ENCODE results near the gene TNK2. TPM values are rescaled to one million over a fixed set of nuclear protein-coding genes. Genes with fewer than 3 reads are reported as not detected.

The TNK2 gene
- polyA plus RNA-seq, 1 donor (not counting 4 experiments of a cell fraction or from before 2014, with no cell fraction given) = 15.8 TPM

DNA sequence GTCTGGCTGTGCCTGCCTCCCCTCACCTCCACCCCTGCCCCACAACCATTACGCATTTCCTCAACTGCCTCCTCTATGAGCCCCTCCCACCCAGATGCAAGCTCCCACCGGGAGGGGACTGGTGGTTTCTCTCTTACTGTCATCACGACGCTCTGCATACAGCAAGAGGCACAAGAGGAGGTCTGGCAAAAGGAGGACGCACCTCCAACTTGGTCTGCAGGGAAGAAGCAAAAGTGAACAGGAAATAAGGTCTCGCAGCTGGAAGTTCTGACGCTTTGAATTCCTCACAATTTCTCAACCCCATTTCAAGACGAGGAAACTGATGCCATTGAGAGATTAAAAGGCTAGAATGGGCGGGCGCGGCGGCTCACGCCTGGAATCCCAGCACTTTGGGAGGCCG, 54.4 kb downstream of the TNK2 start:
- H3K27ac ChIP-seq (ENCODE audit: control insufficient read depth, insufficient read depth, low read length) = no peak overlapping the region
- H3K27me3 ChIP-seq (ENCODE audit: control insufficient read depth, extremely low read depth, insufficient read depth, low read length) = no peaks in the 10 kb centered on the region
- no peak overlapping the region for H3K4me3 ChIP-seq (ENCODE audit: control insufficient read depth in 2 of 3, extremely low read depth in 1 of 3, insufficient read depth in 2 of 3, low read depth in 1 of 3, low read length in 3 of 3)
- TF ChIP-seq, protein P1, sequence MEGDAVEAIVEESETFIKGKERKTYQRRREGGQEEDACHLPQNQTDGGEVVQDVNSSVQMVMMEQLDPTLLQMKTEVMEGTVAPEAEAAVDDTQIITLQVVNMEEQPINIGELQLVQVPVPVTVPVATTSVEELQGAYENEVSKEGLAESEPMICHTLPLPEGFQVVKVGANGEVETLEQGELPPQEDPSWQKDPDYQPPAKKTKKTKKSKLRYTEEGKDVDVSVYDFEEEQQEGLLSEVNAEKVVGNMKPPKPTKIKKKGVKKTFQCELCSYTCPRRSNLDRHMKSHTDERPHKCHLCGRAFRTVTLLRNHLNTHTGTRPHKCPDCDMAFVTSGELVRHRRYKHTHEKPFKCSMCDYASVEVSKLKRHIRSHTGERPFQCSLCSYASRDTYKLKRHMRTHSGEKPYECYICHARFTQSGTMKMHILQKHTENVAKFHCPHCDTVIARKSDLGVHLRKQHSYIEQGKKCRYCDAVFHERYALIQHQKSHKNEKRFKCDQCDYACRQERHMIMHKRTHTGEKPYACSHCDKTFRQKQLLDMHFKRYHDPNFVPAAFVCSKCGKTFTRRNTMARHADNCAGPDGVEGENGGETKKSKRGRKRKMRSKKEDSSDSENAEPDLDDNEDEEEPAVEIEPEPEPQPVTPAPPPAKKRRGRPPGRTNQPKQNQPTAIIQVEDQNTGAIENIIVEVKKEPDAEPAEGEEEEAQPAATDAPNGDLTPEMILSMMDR (optimal IDR thresholded peaks at IDR 0.05 in 1 of 3, IDR thresholded peaks at IDR 0.05 in 1 of 3, conservative IDR thresholded peaks at IDR 0.05 in 1 of 3; ENCODE audit: extremely low read depth in 1 of 3, insufficient read depth in 2 of 3, low read length in 3 of 3) = no peak
- TF ChIP-seq EZH2 (IDR thresholded peaks at IDR 0.05; ENCODE audit: low read length) = no peak
- dilution Hi-C loops (cut with MboI; ENCODE audit: extremely low pct_ligation_motif_present, low sequenced_read_pairs) = no loop called here
- no peak for FAIRE-seq
- H3K4me1 ChIP-seq (ENCODE audit: control insufficient read depth, extremely low read depth, insufficient read depth, low read length) = no peaks in the 10 kb centered on the region
- no peaks in the 10 kb centered on the region for H3K9me1 ChIP-seq (ENCODE audit: control insufficient read depth, extremely low read depth, insufficient read depth, low read length)
- H3K9me3 ChIP-seq (ENCODE audit: control insufficient read depth, low read depth, low read length) = no peaks in the 10 kb centered on the region
- H3K9ac ChIP-seq (ENCODE audit: control insufficient read depth, extremely low read depth, insufficient read depth, low read length) = no peak overlapping the region
- H2AFZ ChIP-seq (ENCODE audit: control insufficient read depth, low read length) = no peak overlapping the region
- H3K79me2 ChIP-seq (ENCODE audit: control insufficient read depth, insufficient read depth, low read length) = no peaks in the 10 kb centered on the region
- no peaks in the 10 kb centered on the region for H4K20me1 ChIP-seq (ENCODE audit: control insufficient read depth, extremely low read depth, insufficient read depth, low read length)
- no peak for DNase-seq (ENCODE audit: low read depth, low spot score)
- no peaks in the 10 kb centered on the region for H3K36me3 ChIP-seq (ENCODE audit: control insufficient read depth in 2 of 2, extremely low read depth in 1 of 2, insufficient read depth in 2 of 2, low read length in 2 of 2)
- H3K4me2 ChIP-seq (ENCODE audit: control insufficient read depth, extremely low read depth, insufficient read depth, low read depth, low read length) = no peak overlapping the region

DNA sequence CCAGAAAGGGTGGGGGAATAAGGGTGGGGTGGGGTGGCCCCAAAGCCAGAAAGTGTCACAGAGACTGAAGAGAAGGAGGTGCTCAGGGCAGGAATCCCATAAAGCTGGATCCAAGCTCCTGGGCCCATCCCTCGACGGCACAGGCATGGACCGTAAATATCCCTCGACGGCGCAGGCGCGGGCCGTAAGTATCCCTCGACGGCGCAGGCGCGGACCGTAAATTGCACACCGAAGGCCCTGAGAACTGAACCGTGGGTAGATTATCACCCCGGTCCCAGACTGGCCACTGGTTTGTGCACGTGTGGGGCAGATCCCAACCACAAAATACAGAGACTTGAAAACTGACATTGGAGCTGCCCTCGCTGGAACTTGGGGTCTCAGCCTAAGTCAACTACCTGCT, 55.3 kb downstream of the TNK2 start:
- TF ChIP-seq EZH2 (IDR thresholded peaks at IDR 0.05; ENCODE audit: low read length) = no peak
- TF ChIP-seq, protein P1 (optimal IDR thresholded peaks at IDR 0.05 in 1 of 3, IDR thresholded peaks at IDR 0.05 in 1 of 3, conservative IDR thresholded peaks at IDR 0.05 in 1 of 3; ENCODE audit: extremely low read depth in 1 of 3, insufficient read depth in 2 of 3, low read length in 3 of 3) = no peak
- H3K79me2 ChIP-seq (ENCODE audit: control insufficient read depth, insufficient read depth, low read length) = no peaks in the 10 kb centered on the region
- H3K4me1 ChIP-seq (ENCODE audit: control insufficient read depth, extremely low read depth, insufficient read depth, low read length) = no peaks in the 10 kb centered on the region
- no peak overlapping the region for H2AFZ ChIP-seq (ENCODE audit: control insufficient read depth, low read length)
- dilution Hi-C loops (cut with MboI; ENCODE audit: extremely low pct_ligation_motif_present, low sequenced_read_pairs) = no loop called here
- H3K9me1 ChIP-seq (ENCODE audit: control insufficient read depth, extremely low read depth, insufficient read depth, low read length) = no peaks in the 10 kb centered on the region
- DNase-seq (ENCODE audit: low read depth, low spot score) (no peak), FAIRE-seq (no peak)
- H4K20me1 ChIP-seq (ENCODE audit: control insufficient read depth, extremely low read depth, insufficient read depth, low read length) = no peaks in the 10 kb centered on the region
- no peak overlapping the region for H3K4me2 ChIP-seq (ENCODE audit: control insufficient read depth, extremely low read depth, insufficient read depth, low read depth, low read length)
- H3K9ac ChIP-seq (ENCODE audit: control insufficient read depth, extremely low read depth, insufficient read depth, low read length) = no peak overlapping the region
- no peak overlapping the region for H3K27ac ChIP-seq (ENCODE audit: control insufficient read depth, insufficient read depth, low read length)
- H3K36me3 ChIP-seq (ENCODE audit: control insufficient read depth in 2 of 2, extremely low read depth in 1 of 2, insufficient read depth in 2 of 2, low read length in 2 of 2) = no peaks in the 10 kb centered on the region
- no peaks in the 10 kb centered on the region for H3K9me3 ChIP-seq (ENCODE audit: control insufficient read depth, low read depth, low read length)
- no peak overlapping the region for H3K4me3 ChIP-seq (ENCODE audit: control insufficient read depth in 2 of 3, extremely low read depth in 1 of 3, insufficient read depth in 2 of 3, low read depth in 1 of 3, low read length in 3 of 3)
- no peaks in the 10 kb centered on the region for H3K27me3 ChIP-seq (ENCODE audit: control insufficient read depth, extremely low read depth, insufficient read depth, low read length)

Measured in keratinocyte (primary cell).